Kidney glomerular epithelial cell (primary cell): ENCODE results near the gene CFAP161.

Source experiments
- DNase-seq: peaks from one replicate; lab custom pipeline; 2025; lab: John Stamatoyannopoulos, UW

The CFAP161 gene

GRCh38 chr15:81133782-81134461, at the start of gene CFAP161:
Gene CFAP161, plus strand, starts transcription at chr15:81134270. Its CDS starts 60 bp downstream, at chr15:81134330.
- no peak for DNase-seq

- no peak for DNase-seq
These were observed 49.4 kb upstream of the CFAP161 start for GRCh38 chr15:81084716-81085115.

- DNase-seq: no peak
These were observed 48.9 kb upstream of the CFAP161 start for GRCh38 chr15:81085213-81085612.

GRCh38 chr15:81085898-81086297, 48.2 kb upstream of the CFAP161 start:
- no peak for DNase-seq

- DNase-seq: no peak
These were observed 47.0 kb upstream of the CFAP161 start for GRCh38 chr15:81087066-81087465.

- DNase-seq: no peak
These were observed 46.4 kb upstream of the CFAP161 start for GRCh38 chr15:81087694-81088093.

GRCh38 chr15:81088470-81089013, 45.5 kb upstream of the CFAP161 start:
- DNase-seq: no peak

- DNase-seq: peak; percentile 26
These were observed 42.0 kb upstream of the CFAP161 start for GRCh38 chr15:81091889-81092558.

GRCh38 chr15:81092559-81092902, 41.5 kb upstream of the CFAP161 start:
- no peak for DNase-seq

GRCh38 chr15:81093961-81094360, 40.1 kb upstream of the CFAP161 start:
- DNase-seq: no peak

GRCh38 chr15:81095690-81096365, 38.2 kb upstream of the CFAP161 start:
- DNase-seq: no peak

- no peak for DNase-seq
These were observed 37.7 kb upstream of the CFAP161 start for GRCh38 chr15:81096398-81096797.

- DNase-seq: no peak
These were observed 36.8 kb upstream of the CFAP161 start for GRCh38 chr15:81097116-81097889.

GRCh38 chr15:81097890-81098280, 36.2 kb upstream of the CFAP161 start:
- no peak for DNase-seq

- no peak for DNase-seq
These were observed 35.7 kb upstream of the CFAP161 start for GRCh38 chr15:81098349-81098748.

- no peak for DNase-seq
These were observed 35.0 kb upstream of the CFAP161 start for GRCh38 chr15:81098861-81099651.

- no peak for DNase-seq
These were observed 31.9 kb upstream of the CFAP161 start for GRCh38 chr15:81101894-81102815.

GRCh38 chr15:81103857-81104256, 30.2 kb upstream of the CFAP161 start:
- no peak for DNase-seq

- no peak for DNase-seq
These were observed 28.5 kb upstream of the CFAP161 start for GRCh38 chr15:81105545-81105944.

GRCh38 chr15:81106560-81106959, 27.5 kb upstream of the CFAP161 start:
- DNase-seq: peak; percentile 40
